Endothelial cell (in vitro differentiated cells): ENCODE data around the gene PIGP. TPM values are rescaled to one million over a fixed set of nuclear protein-coding genes. Genes with fewer than 3 reads are reported as not detected.

Source experiments
- DNase-seq: peaks from one replicate; pipeline ENCODE4 v3.0.0; 2021; ENCODE audit warnings: low spot score
- H3K27ac Mint-ChIP-seq: one replicate; pipeline ENCODE4 v1.8.0; 2021; ENCODE audit warnings: mixed read lengths, inconsistent platforms; ENCODE audit not compliant: unreplicated experiment
- H3K27me3 Mint-ChIP-seq: one replicate; pipeline ENCODE4 v1.8.0; 2021; ENCODE audit warnings: mild to moderate bottlenecking, moderate library complexity, mixed read lengths, inconsistent platforms; ENCODE audit not compliant: unreplicated experiment
- H3K36me3 Mint-ChIP-seq: one replicate; pipeline ENCODE4 v1.8.0; 2021; ENCODE audit warnings: mild to moderate bottlenecking, low read depth, mixed read lengths, inconsistent platforms; ENCODE audit not compliant: unreplicated experiment
- H3K4me1 Mint-ChIP-seq: one replicate; pipeline ENCODE4 v1.8.0; 2021; ENCODE audit warnings: mild to moderate bottlenecking, mixed read lengths, inconsistent platforms; ENCODE audit not compliant: unreplicated experiment
- H3K4me3 Mint-ChIP-seq: one replicate; pipeline ENCODE4 v1.8.0; 2021; ENCODE audit warnings: mild to moderate bottlenecking, mixed read lengths, inconsistent platforms; ENCODE audit not compliant: unreplicated experiment
- H3K9me3 Mint-ChIP-seq: one replicate; pipeline ENCODE4 v1.8.0; 2021; ENCODE audit warnings: mixed read lengths, inconsistent platforms; ENCODE audit not compliant: unreplicated experiment
- total RNA-seq: library from RNA; stranded (reverse); fragmentation: NEBNext Ultra II Directional; extraction: Animal tissue kit (Norgen Biotek cat#: 25700); gene quantifications from one replicate; pipeline ENCODE4 v1.2.1, GENCODE V29; 2021; ENCODE audit not compliant: unreplicated experiment
- TF ChIP-seq, protein P1 (sequence below): fragments of 200-600 bp; sonication (generic); IDR thresholded peaks from one replicate; pipeline ENCODE4 v1.5.0; 2021; ENCODE audit warnings: antibody characterized with exemption; ENCODE audit not compliant: unreplicated experiment

PIGP gene
- total RNA-seq, 1 donor from 2014 or later: 14.1 TPM

DNA sequence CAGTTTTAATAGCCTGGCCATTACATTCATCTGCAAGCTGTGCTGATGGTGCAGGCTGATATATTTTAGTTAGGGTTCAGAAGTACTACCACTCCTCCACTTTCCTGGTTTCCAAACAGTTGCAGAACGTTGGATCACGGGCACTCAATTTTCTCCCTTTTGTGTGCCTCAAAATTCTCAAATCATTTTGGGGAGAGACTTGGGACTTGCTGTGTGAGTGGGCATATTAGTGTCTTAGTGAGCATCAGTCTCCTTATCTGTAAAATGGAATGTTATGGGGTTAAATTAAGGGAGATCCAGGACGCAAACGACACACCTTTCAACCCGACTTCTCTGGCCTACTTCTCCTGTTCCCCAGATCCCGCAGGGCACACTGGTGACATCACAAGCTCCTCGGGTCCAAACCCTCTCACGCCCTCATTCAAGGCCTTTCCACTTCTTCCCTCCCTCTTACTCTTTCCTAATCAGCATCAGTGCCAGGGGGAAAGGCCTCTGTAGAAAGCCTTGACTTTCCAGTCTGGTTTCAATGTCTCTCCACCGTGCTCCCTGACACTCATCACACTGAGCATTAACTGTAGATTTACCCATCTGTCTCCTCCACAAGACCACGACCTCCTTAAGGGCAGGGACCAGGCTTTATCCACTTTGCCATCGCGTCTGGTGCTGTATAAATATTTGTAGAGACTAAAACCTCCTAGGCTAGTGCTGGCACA lies 1.2 kb downstream of the PIGP start:
- H3K27ac Mint-ChIP-seq: peak overlapping the region; percentile 91
- H3K4me1 Mint-ChIP-seq: peaks cover 31% of the 10 kb centered on the region
- no peaks in the 10 kb centered on the region for H3K9me3 Mint-ChIP-seq

DNA sequence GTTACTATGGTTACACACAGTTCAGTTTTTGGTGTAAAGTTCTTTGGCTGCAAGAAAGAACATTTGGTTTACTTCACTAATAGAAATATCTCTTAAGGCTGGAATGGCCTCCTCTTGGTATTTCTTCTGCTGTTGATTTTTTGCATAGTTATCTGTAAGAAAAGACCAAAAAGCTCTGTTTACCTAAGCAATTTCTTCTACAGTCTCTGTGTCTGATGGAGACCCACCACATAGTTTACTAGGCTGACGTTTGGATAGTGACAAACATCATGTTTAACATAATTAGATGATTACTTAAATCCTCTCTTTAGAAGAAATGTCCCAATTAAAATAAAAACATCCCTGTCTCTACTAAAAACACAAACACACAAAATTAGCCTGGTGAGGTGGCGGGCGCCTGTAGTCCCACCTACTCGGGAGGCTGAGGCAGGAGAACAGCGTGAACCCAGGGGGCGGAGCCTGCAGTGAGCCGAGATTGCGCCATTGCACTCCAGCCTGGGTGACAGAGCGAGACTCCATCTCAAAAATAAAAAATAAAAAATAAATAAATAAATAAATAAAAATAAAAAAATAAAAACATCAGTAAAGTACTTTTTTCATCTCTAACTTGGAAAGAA lies 7.2 kb downstream of the PIGP start:
- no peak for DNase-seq
- Mint-ChIP-seq H3K36me3 (peaks cover 4% of the 10 kb centered on the region), H3K4me3 (no peak overlapping the region), H3K4me1 (peaks cover 28% of the 10 kb centered on the region), H3K9me3 (no peaks in the 10 kb centered on the region), H3K27me3 (peaks cover 4% of the 10 kb centered on the region), H3K27ac (no peak overlapping the region)
- TF ChIP-seq, protein P1, sequence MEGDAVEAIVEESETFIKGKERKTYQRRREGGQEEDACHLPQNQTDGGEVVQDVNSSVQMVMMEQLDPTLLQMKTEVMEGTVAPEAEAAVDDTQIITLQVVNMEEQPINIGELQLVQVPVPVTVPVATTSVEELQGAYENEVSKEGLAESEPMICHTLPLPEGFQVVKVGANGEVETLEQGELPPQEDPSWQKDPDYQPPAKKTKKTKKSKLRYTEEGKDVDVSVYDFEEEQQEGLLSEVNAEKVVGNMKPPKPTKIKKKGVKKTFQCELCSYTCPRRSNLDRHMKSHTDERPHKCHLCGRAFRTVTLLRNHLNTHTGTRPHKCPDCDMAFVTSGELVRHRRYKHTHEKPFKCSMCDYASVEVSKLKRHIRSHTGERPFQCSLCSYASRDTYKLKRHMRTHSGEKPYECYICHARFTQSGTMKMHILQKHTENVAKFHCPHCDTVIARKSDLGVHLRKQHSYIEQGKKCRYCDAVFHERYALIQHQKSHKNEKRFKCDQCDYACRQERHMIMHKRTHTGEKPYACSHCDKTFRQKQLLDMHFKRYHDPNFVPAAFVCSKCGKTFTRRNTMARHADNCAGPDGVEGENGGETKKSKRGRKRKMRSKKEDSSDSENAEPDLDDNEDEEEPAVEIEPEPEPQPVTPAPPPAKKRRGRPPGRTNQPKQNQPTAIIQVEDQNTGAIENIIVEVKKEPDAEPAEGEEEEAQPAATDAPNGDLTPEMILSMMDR: no peak

More for the DNA sequence above, 1.2 kb downstream of the PIGP start:
- peak overlapping the region; percentile 89 for H3K4me3 Mint-ChIP-seq
- no peak for DNase-seq
- peaks cover 18% of the 10 kb centered on the region for H3K27me3 Mint-ChIP-seq
- TF ChIP-seq, protein P1: no peak
- H3K36me3 Mint-ChIP-seq: peaks cover 8% of the 10 kb centered on the region

DNA sequence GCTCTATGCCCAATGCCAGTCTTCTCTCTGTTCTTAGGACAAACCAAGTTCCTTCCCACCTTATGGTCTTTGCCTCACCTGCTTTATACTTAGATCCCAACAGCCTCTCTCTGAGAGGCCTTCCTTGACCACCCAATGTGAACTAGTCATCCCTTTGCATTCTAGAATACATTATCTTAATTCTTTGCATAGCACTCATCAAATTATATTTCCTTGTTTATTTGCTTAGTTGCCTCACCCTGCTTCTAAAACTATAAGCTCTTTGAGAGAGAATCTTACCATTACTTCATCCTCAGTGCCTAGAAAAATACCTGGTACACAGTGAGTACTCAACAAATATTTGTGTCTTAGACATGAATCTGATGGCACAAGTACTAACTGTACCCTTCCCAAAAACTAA lies 8.0 kb downstream of the PIGP start:
- no peaks in the 10 kb centered on the region for H3K9me3 Mint-ChIP-seq
- peak overlapping the region; percentile 48 for H3K4me3 Mint-ChIP-seq
- H3K36me3 Mint-ChIP-seq: peaks cover 4% of the 10 kb centered on the region
- peaks cover 4% of the 10 kb centered on the region for H3K27me3 Mint-ChIP-seq
- TF ChIP-seq, protein P1: no peak
- DNase-seq: no peak
- H3K27ac Mint-ChIP-seq: peak overlapping the region; percentile 89
- H3K4me1 Mint-ChIP-seq: peaks cover 23% of the 10 kb centered on the region

DNA sequence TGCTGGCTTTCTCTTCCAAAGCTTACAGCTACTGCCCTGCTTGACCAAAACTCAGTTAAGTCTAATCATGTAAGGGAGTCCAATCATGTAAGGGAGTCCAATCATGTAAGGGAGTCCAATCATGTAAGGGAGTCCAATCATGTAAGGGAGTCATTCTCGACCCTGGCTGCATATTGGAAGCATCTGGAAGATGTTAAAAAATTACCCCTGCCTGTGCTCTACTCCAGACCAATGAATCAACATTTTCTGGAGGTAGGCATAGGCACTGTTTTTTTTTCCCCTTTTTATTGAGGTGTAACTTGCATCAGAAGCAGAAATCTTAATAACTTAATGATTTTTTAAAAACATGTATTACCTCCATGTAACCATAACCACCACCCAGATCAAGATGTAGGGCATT lies 9.4 kb downstream of the PIGP start:
- TF ChIP-seq, protein P1: no peak
- peak overlapping the region; percentile 91 for H3K27ac Mint-ChIP-seq
- peaks cover 10% of the 10 kb centered on the region for H3K36me3 Mint-ChIP-seq
- no peak for DNase-seq
- peaks cover 4% of the 10 kb centered on the region for H3K27me3 Mint-ChIP-seq
- no peak overlapping the region for H3K4me3 Mint-ChIP-seq
- no peaks in the 10 kb centered on the region for H3K9me3 Mint-ChIP-seq
- peaks cover 27% of the 10 kb centered on the region for H3K4me1 Mint-ChIP-seq

DNA sequence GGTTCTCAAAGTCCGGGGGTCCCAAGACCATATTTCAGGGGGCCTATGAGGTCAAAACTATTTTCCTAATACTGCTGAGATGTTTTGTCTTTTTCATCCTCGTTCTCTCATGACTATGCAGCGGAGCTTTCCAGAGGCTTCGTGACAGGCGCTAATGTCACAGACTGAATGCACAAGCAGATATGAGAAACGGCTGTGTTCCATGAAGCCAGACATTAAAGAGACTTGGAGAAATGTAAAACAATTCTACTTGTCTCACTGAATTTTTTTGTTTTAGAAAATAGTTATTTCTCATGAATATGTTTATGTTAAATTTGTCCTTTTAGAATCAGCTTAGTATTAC lies 10.3 kb downstream of the PIGP start:
- Mint-ChIP-seq H3K36me3 (peaks cover 13% of the 10 kb centered on the region), H3K9me3 (no peaks in the 10 kb centered on the region), H3K4me3 (no peak overlapping the region), H3K4me1 (peaks cover 35% of the 10 kb centered on the region), H3K27me3 (peaks cover 4% of the 10 kb centered on the region), H3K27ac (peak overlapping the region; percentile 67)
- TF ChIP-seq, protein P1: no peak
- no peak for DNase-seq
